Sigmoid colon (tissue), 4 donors: Measurements from ENCODE around the gene CREB3L4.

Source experiments
- EP300 ChIP-seq, 4 donors: sonication (generic); formaldehyde crosslinking; IDR thresholded peaks; one replicate each; pipeline ENCODE4 v1.6.1; 2017; ENCODE audit warnings: antibody characterized with exemption in 4 of 4
- POLR2A ChIP-seq, 2 donors: fragments of 450-650 bp; IDR thresholded peaks; one replicate each; pipeline ENCODE4 v1.6.1; 2016; ENCODE audit warnings: antibody characterized with exemption in 2 of 2, mild to moderate bottlenecking in 2 of 2, moderate library complexity in 2 of 2
- POLR2AphosphoS5 ChIP-seq, 4 donors: sonication (generic); formaldehyde crosslinking; IDR thresholded peaks; one replicate each; pipeline ENCODE4 v1.6.1; 2017; ENCODE audit warnings: antibody characterized with exemption in 4 of 4
- TF ChIP-seq, protein P1 (sequence below), 4 experiments: fragments of 450-650 bp in 3 of 4; fragments of 200-600 bp in 1 of 4; IDR thresholded peaks; one replicate each; pipeline ENCODE4 v1.5.1; 2016 to 2019; ENCODE audit warnings: antibody characterized with exemption in 4 of 4, mild to moderate bottlenecking in 3 of 4, moderate library complexity in 2 of 4

DNA sequence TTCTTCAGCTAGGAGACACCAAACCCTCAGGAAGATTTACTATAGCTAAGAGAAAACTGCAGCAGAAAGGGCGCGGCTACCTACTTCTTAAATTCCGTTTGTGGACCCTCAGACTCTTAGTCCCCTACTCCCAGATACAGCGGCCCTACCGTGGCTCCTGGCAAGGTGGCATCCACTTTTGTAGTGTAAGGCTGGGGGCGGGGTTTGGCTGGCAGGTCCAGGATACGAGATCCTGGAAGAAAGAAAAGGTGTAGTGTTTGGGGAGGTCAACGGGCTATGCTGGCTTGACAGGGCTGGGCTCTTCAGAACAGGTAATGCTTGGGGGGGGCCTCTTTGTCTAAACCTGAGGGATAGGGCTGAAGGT is 280 bp downstream of the CREB3L4 start:
- TF ChIP-seq, protein P1, sequence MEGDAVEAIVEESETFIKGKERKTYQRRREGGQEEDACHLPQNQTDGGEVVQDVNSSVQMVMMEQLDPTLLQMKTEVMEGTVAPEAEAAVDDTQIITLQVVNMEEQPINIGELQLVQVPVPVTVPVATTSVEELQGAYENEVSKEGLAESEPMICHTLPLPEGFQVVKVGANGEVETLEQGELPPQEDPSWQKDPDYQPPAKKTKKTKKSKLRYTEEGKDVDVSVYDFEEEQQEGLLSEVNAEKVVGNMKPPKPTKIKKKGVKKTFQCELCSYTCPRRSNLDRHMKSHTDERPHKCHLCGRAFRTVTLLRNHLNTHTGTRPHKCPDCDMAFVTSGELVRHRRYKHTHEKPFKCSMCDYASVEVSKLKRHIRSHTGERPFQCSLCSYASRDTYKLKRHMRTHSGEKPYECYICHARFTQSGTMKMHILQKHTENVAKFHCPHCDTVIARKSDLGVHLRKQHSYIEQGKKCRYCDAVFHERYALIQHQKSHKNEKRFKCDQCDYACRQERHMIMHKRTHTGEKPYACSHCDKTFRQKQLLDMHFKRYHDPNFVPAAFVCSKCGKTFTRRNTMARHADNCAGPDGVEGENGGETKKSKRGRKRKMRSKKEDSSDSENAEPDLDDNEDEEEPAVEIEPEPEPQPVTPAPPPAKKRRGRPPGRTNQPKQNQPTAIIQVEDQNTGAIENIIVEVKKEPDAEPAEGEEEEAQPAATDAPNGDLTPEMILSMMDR (IDR thresholded peaks at IDR 0.05), result no peak
- no peak for TF ChIP-seq POLR2A (IDR thresholded peaks at IDR 0.05)
- TF ChIP-seq POLR2AphosphoS5 (IDR thresholded peaks at IDR 0.05), result no peak
- TF ChIP-seq EP300 (IDR thresholded peaks at IDR 0.05), result no peak
